Naive thymus-derived CD8-positive, alpha-beta T cell (primary cell): ENCODE measurements around the gene KRTAP5-1. TPM values are rescaled to one million over a fixed set of nuclear protein-coding genes. Genes with fewer than 3 reads are reported as not detected.

ENCODE experiments used
- ATAC-seq, 2 donors: fragments of 150-1000 bp; cut with Tn5 transposase in 1 of 2; sonication (Bioruptor Pico), chemical (Tn5 transposase) in 1 of 2; 1 replicate in 1 of 2; 2 replicates in 1 of 2; pipeline ENCODE4 v1.10.0; 2021; ENCODE audit warnings: mild to moderate bottlenecking in 2 of 2, moderate library complexity in 2 of 2
- POLR2A ChIA-PET: fragments of 350-600 bp; sonication (Branson Sonifier 250); formaldehyde crosslinking; loops from one replicate; lab custom pipeline; 2021; ENCODE audit warnings: antibody characterized with exemption; lab: Charles Lee
- DNase-seq, 10 donors: peaks; one replicate each; pipeline versions ENCODE4 v3.0.0 to v3.0.0-alpha.2; 2020 to 2022
- H3K27ac Mint-ChIP-seq, 10 donors: one replicate each; pipeline ENCODE4 v1.8.0; 2020 to 2022; ENCODE audit warnings: mild to moderate bottlenecking in 10 of 10, mixed read lengths in 10 of 10, moderate library complexity in 4 of 10, inconsistent platforms in 1 of 10
- H3K27me3 Mint-ChIP-seq, 5 donors: one replicate each; pipeline ENCODE4 v1.8.0; 2021 to 2022; ENCODE audit warnings: mixed read lengths in 5 of 5
- H3K36me3 Mint-ChIP-seq, 3 donors: one replicate each; pipeline ENCODE4 v1.8.0; 2020 to 2022; ENCODE audit warnings: mixed read lengths in 3 of 3, mild to moderate bottlenecking in 2 of 3, inconsistent platforms in 1 of 3
- H3K4me1 Mint-ChIP-seq, 4 donors: one replicate each; pipeline ENCODE4 v1.8.0; 2021 to 2022; ENCODE audit warnings: mixed read lengths in 4 of 4
- H3K4me3 Mint-ChIP-seq, 10 donors: one replicate each; pipeline ENCODE4 v1.8.0; 2020 to 2022; ENCODE audit warnings: mild to moderate bottlenecking in 10 of 10, mixed read lengths in 10 of 10, moderate library complexity in 6 of 10, inconsistent platforms in 1 of 10
- H3K9me3 Mint-ChIP-seq, 9 donors: one replicate each; pipeline ENCODE4 v1.8.0; 2020 to 2022; ENCODE audit warnings: mixed read lengths in 9 of 9, mild to moderate bottlenecking in 3 of 9, inconsistent platforms in 1 of 9, moderate library complexity in 1 of 9
- polyA plus RNA-seq, 3 donors: library from polyadenylated mRNA; unstranded; fragments of 300-500 nt; fragmentation: Illumina TruSeq; gene quantifications; one replicate each; pipeline ENCODE4 v1.2.3, GENCODE V29; 2021
- total RNA-seq, 8 experiments: library from RNA in 2 of 8; stranded (reverse) in 2 of 8; gene quantifications; one replicate each; pipeline ENCODE4 v1.2.3 and lab custom pipeline; 2021 to 2026

KRTAP5-1 gene
- total and polyA plus RNA-seq, 5 experiments from 2014 or later = not detected

- Mint-ChIP-seq H3K27ac (no peak overlapping the region), H3K4me3 (no peak overlapping the region), H3K9me3 (no peaks in the 10 kb centered on the region)
Observed at GRCh38 chr11:1544536-1544935, 40.5 kb downstream of the KRTAP5-1 start.

GRCh38 chr11:1543606-1544263 lies 41.3 kb downstream of the KRTAP5-1 start:
- Mint-ChIP-seq H3K36me3 (no peaks in the 10 kb centered on the region), H3K9me3 (no peaks in the 10 kb centered on the region), H3K4me1 (peaks cover 0 to 8% (median 5%) of the 10 kb centered on the region in 4 donors), H3K27ac (no peak overlapping the region), H3K27me3 (peaks cover 4 to 29% (median 12%) of the 10 kb centered on the region in 5 donors), H3K4me3 (no peak overlapping the region)
- no peak for ATAC-seq
- DNase-seq = no peak
- POLR2A ChIA-PET = interaction anchor here (0.9 kb wide), 1 partner anchor 30 kb away, joined by 3 read pairs; no protein-coding TSS in a partner anchor

More at GRCh38 chr11:1544536-1544935, 40.5 kb downstream of the KRTAP5-1 start:
- POLR2A ChIA-PET = interaction anchor here (0.9 kb wide), 1 partner anchor 29 kb away, joined by 3 read pairs; no protein-coding TSS in a partner anchor
- no peak for DNase-seq
- ATAC-seq = no peak
- H3K4me1 Mint-ChIP-seq = peaks cover 0 to 10% (median 6%) of the 10 kb centered on the region in 4 donors
- H3K36me3 Mint-ChIP-seq = no peaks in the 10 kb centered on the region
- H3K27me3 Mint-ChIP-seq = peaks cover 9 to 37% (median 14%) of the 10 kb centered on the region in 5 donors

GRCh38 chr11:1542267-1542666 lies 42.8 kb downstream of the KRTAP5-1 start:
- ATAC-seq (no peak), DNase-seq (no peak)
- Mint-ChIP-seq H3K36me3 (no peaks in the 10 kb centered on the region), H3K27me3 (peaks cover 4 to 21% (median 12%) of the 10 kb centered on the region in 5 donors), H3K9me3 (no peaks in the 10 kb centered on the region), H3K27ac (no peak overlapping the region), H3K4me3 (no peak overlapping the region), H3K4me1 (peaks cover 0 to 6% (median 3%) of the 10 kb centered on the region in 4 donors)
- POLR2A ChIA-PET = no interaction called here

- H3K27me3 Mint-ChIP-seq = peaks cover 4 to 21% (median 12%) of the 10 kb centered on the region in 5 donors
- ATAC-seq = no peak
- POLR2A ChIA-PET = no interaction called here
- no peaks in the 10 kb centered on the region for H3K36me3 Mint-ChIP-seq
- no peak overlapping the region for H3K4me3 Mint-ChIP-seq
- peaks cover 0 to 7% (median 6%) of the 10 kb centered on the region in 4 donors for H3K4me1 Mint-ChIP-seq
- DNase-seq = no peak
- no peaks in the 10 kb centered on the region for H3K9me3 Mint-ChIP-seq
- H3K27ac Mint-ChIP-seq = peak overlapping the region in 1 of 10 donors; percentile 20
Observed at GRCh38 chr11:1541474-1542204, 43.4 kb downstream of the KRTAP5-1 start.

- Mint-ChIP-seq H3K27me3 (peaks cover 1 to 10% (median 5%) of the 10 kb centered on the region in 5 donors), H3K4me1 (peaks cover 2 to 20% (median 15%) of the 10 kb centered on the region in 4 donors), H3K9me3 (no peaks in the 10 kb centered on the region), H3K36me3 (peaks cover 0 to 8% (median 0%) of the 10 kb centered on the region in 3 donors), H3K27ac (peak overlapping the region in 1 of 10 donors; percentile 19), H3K4me3 (no peak overlapping the region)
- no peak for DNase-seq
- no peak for ATAC-seq
- POLR2A ChIA-PET = interaction anchor here (1.0 kb wide), 1 partner anchor 26 kb away, joined by 3 read pairs; no protein-coding TSS in a partner anchor
Observed at GRCh38 chr11:1540074-1540473, 45.0 kb downstream of the KRTAP5-1 start.

- peak overlapping the region in 1 of 10 donors; percentile 20 for H3K4me3 Mint-ChIP-seq
- H3K27me3 Mint-ChIP-seq = peaks cover 0 to 9% (median 3%) of the 10 kb centered on the region in 5 donors
- peaks cover 7 to 37% (median 27%) of the 10 kb centered on the region in 4 donors for H3K4me1 Mint-ChIP-seq
- POLR2A ChIA-PET = interaction anchor here (1.3 kb wide), 1 partner anchor 35 kb away, joined by 5 read pairs; no protein-coding TSS in a partner anchor
- ATAC-seq (no peak), DNase-seq (no peak)
- peak overlapping the region in 2 of 10 donors; percentile 5 to 22 for H3K27ac Mint-ChIP-seq
- H3K36me3 Mint-ChIP-seq = peaks cover 0 to 17% (median 0%) of the 10 kb centered on the region in 3 donors
- H3K9me3 Mint-ChIP-seq = no peaks in the 10 kb centered on the region
Observed at GRCh38 chr11:1538153-1538552, 46.9 kb downstream of the KRTAP5-1 start.

- ATAC-seq (no peak), DNase-seq (no peak)
- Mint-ChIP-seq H3K4me3 (peak overlapping the region in 2 of 10 donors; percentile 11 to 44), H3K4me1 (peaks cover 12 to 52% (median 37%) of the 10 kb centered on the region in 4 donors), H3K9me3 (no peaks in the 10 kb centered on the region), H3K27ac (peak overlapping the region in 3 of 10 donors; percentile 34 to 70 (median 34)), H3K27me3 (peaks cover 0 to 5% (median 0%) of the 10 kb centered on the region in 5 donors), H3K36me3 (peaks cover 0 to 25% (median 2%) of the 10 kb centered on the region in 3 donors)
- POLR2A ChIA-PET = interaction anchor here (0.6 kb wide), 1 partner anchor 550 kb away, joined by 3 read pairs; no protein-coding TSS in a partner anchor
Observed at GRCh38 chr11:1536065-1536843, 48.8 kb downstream of the KRTAP5-1 start.

GRCh38 chr11:1534682-1535081 lies 50.4 kb downstream of the KRTAP5-1 start:
- Mint-ChIP-seq H3K27me3 (peaks cover 0 to 2% (median 0%) of the 10 kb centered on the region in 5 donors), H3K4me3 (peak overlapping the region in 1 of 10 donors; percentile 19), H3K36me3 (peaks cover 0 to 25% (median 2%) of the 10 kb centered on the region in 3 donors), H3K9me3 (no peaks in the 10 kb centered on the region), H3K27ac (peak overlapping the region in 1 of 10 donors; percentile 19), H3K4me1 (peaks cover 12 to 59% (median 38%) of the 10 kb centered on the region in 4 donors)
- ATAC-seq = no peak
- POLR2A ChIA-PET = no interaction called here
- DNase-seq = no peak

Other genes with a start within 250 kb of the KRTAP5-1 start
- gene BRSK2, start 195.3 kb downstream of the KRTAP5-1 start, total RNA-seq = 1 to 10 TPM in 1 of 2 experiments, under 1 TPM in 1; 0.42 to 1.3 TPM
- gene BRSK2, start 195.3 kb downstream of the KRTAP5-1 start, polyA plus RNA-seq = not detected
- gene MOB2, start 98.5 kb downstream of the KRTAP5-1 start, total RNA-seq = 10 to 100 TPM; 75.6 to 84.3 TPM
- 10 to 100 TPM; 29.1 to 47.9 (median 37.7) TPM for gene MOB2, start 98.5 kb downstream of the KRTAP5-1 start, polyA plus RNA-seq
- 1 to 10 TPM; 3.1 to 5.1 TPM for gene DUSP8, start 13.0 kb downstream of the KRTAP5-1 start, total RNA-seq
- under 1 TPM in 2 of 3 donors, not detected in 1; 0.17 to 0.39 TPM for gene DUSP8, start 13.0 kb downstream of the KRTAP5-1 start, polyA plus RNA-seq
- gene KRTAP5-2, start 13.0 kb upstream of the KRTAP5-1 start, total RNA-seq = not detected
- gene KRTAP5-2, start 13.0 kb upstream of the KRTAP5-1 start, polyA plus RNA-seq = not detected
- not detected for gene KRTAP5-3, start 23.2 kb upstream of the KRTAP5-1 start, total RNA-seq
- not detected for gene KRTAP5-3, start 23.2 kb upstream of the KRTAP5-1 start, polyA plus RNA-seq
- gene KRTAP5-4, start 36.9 kb upstream of the KRTAP5-1 start, total RNA-seq = not detected
- not detected for gene KRTAP5-4, start 36.9 kb upstream of the KRTAP5-1 start, polyA plus RNA-seq
- not detected for gene KRTAP5-5, start 44.5 kb upstream of the KRTAP5-1 start, total RNA-seq
- not detected for gene KRTAP5-5, start 44.5 kb upstream of the KRTAP5-1 start, polyA plus RNA-seq
- gene KRTAP5-6, start 111.9 kb upstream of the KRTAP5-1 start, total RNA-seq = not detected
- not detected for gene KRTAP5-6, start 111.9 kb upstream of the KRTAP5-1 start, polyA plus RNA-seq
- 1 to 10 TPM; 2.0 to 4.3 TPM for gene IFITM10, start 165.3 kb upstream of the KRTAP5-1 start, total RNA-seq
- gene IFITM10, start 165.3 kb upstream of the KRTAP5-1 start, polyA plus RNA-seq = under 1 TPM in 1 of 3 donors, not detected in 2; 0.16 TPM
- 100 to 1,000 TPM; 134 to 142 TPM for gene CTSD, start 178.6 kb upstream of the KRTAP5-1 start, total RNA-seq
- gene CTSD, start 178.6 kb upstream of the KRTAP5-1 start, polyA plus RNA-seq = 100 to 1,000 TPM; 163 to 203 (median 176) TPM
- gene SYT8, start 249.7 kb upstream of the KRTAP5-1 start, total RNA-seq = not detected
- gene SYT8, start 249.7 kb upstream of the KRTAP5-1 start, polyA plus RNA-seq = not detected